ENCODE data around the gene WNT5A.
A peak's percentile ranks its signal among the peaks of the same experiment; 100 is the strongest.

Gene WNT5A

GRCh38 chr3:55439657-55440056, 47.4 kb downstream of the WNT5A start:
- in situ Hi-C loops (cut with HindIII; ENCODE audit: low sequenced_read_pairs): no loop called here
- H3K4me3 ChIP-seq (ENCODE audit: low read depth, low read length): no peak overlapping the region
- no peak for TF ChIP-seq CTCF (IDR thresholded peaks at IDR 0.05; ENCODE audit: low read depth, low read length, missing control alignments)
- no peak for DNase-seq (ENCODE audit: low read depth)

- in situ Hi-C loops (cut with HindIII; ENCODE audit: low sequenced_read_pairs): no loop called here
- TF ChIP-seq CTCF (IDR thresholded peaks at IDR 0.05; ENCODE audit: low read depth, low read length, missing control alignments): no peak
- H3K4me3 ChIP-seq (ENCODE audit: low read depth, low read length): no peak overlapping the region
- DNase-seq (ENCODE audit: low read depth): no peak
Measured at GRCh38 chr3:55436644-55437043, 50.5 kb downstream of the WNT5A start.

GRCh38 chr3:55435491-55435890, 51.6 kb downstream of the WNT5A start:
- no peak for TF ChIP-seq CTCF (IDR thresholded peaks at IDR 0.05; ENCODE audit: low read depth, low read length, missing control alignments)
- H3K4me3 ChIP-seq (ENCODE audit: low read depth, low read length): no peak overlapping the region
- in situ Hi-C loops (cut with HindIII; ENCODE audit: low sequenced_read_pairs): no loop called here
- DNase-seq (ENCODE audit: low read depth): no peak

GRCh38 chr3:55434789-55435188, 52.3 kb downstream of the WNT5A start:
- DNase-seq (ENCODE audit: low read depth): no peak

GRCh38 chr3:55431041-55431440, 56.1 kb downstream of the WNT5A start:
- in situ Hi-C loops (cut with HindIII; ENCODE audit: low sequenced_read_pairs): no loop called here
- no peak overlapping the region for H3K4me3 ChIP-seq (ENCODE audit: low read depth, low read length)
- no peak for TF ChIP-seq CTCF (IDR thresholded peaks at IDR 0.05; ENCODE audit: low read depth, low read length, missing control alignments)
- no peak for DNase-seq (ENCODE audit: low read depth)

More at GRCh38 chr3:55434789-55435188, 52.3 kb downstream of the WNT5A start:
- H3K4me3 ChIP-seq (ENCODE audit: low read depth, low read length): no peak overlapping the region
- peak; percentile 41 for TF ChIP-seq CTCF (IDR thresholded peaks at IDR 0.05; ENCODE audit: low read depth, low read length, missing control alignments)
- in situ Hi-C loops (cut with HindIII; ENCODE audit: low sequenced_read_pairs): no loop called here

- in situ Hi-C loops (cut with HindIII; ENCODE audit: low sequenced_read_pairs): no loop called here
- DNase-seq (ENCODE audit: low read depth): no peak
- no peak for TF ChIP-seq CTCF (IDR thresholded peaks at IDR 0.05; ENCODE audit: low read depth, low read length, missing control alignments)
- H3K4me3 ChIP-seq (ENCODE audit: low read depth, low read length): no peak overlapping the region
Measured at GRCh38 chr3:55427739-55428138, 59.4 kb downstream of the WNT5A start.

- H3K4me3 ChIP-seq (ENCODE audit: low read depth, low read length): no peak overlapping the region
- in situ Hi-C loops (cut with HindIII; ENCODE audit: low sequenced_read_pairs): no loop called here
- TF ChIP-seq CTCF (IDR thresholded peaks at IDR 0.05; ENCODE audit: low read depth, low read length, missing control alignments): no peak
- DNase-seq (ENCODE audit: low read depth): peak; percentile 48
Measured at GRCh38 chr3:55426486-55426885, 60.6 kb downstream of the WNT5A start.
